GM18499 (cell line): ENCODE measurements around the gene MYO1H.

ENCODE experiments used
- ATAC-seq: cut with Tn5 transposase; IDR thresholded peaks from one replicate; pipeline ENCODE4 v1.9.1; 2021; ENCODE audit warnings: moderate number of reproducible peaks; ENCODE audit not compliant: insufficient read depth, unreplicated experiment

MYO1H gene

DNA sequence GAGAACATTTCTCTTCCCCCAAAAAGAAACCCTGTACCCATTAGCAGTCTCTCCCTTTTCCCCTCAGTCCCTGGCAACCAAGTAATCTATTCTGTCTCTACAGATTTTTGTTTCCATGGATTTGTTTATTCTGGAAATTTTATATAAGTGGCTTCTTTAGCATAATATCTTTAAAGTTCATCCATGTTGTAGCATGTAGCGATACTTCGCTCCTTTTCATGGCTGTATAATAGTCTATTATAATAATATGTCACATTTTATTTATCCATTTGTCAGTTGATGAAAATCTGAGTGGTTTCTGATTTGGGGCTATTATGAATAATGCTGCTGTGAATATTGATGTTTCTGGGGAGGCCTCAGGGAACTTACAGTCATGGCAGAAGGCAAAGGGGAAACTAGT lies 12.8 kb upstream of the MYO1H start:
- no peak for ATAC-seq

DNA sequence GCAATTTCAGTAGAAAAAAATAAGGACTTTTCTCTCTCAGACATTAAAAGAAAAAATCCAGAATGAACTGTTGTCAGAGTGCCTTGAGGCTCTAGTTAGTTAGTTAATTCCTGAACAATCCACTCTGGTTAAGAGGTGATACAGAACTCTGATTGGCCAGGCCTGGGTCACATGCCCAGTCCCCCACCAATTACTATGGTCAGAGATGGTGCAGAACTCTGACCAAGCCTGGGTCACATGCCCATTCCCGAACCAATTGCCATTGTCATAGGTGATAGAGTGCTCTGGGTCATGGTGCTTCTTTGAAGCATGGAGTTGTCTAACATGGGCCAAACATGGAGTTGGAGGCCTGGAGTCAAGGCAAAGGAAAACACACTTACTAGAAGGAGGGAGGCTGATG lies 11.1 kb upstream of the MYO1H start:
- ATAC-seq = no peak

DNA sequence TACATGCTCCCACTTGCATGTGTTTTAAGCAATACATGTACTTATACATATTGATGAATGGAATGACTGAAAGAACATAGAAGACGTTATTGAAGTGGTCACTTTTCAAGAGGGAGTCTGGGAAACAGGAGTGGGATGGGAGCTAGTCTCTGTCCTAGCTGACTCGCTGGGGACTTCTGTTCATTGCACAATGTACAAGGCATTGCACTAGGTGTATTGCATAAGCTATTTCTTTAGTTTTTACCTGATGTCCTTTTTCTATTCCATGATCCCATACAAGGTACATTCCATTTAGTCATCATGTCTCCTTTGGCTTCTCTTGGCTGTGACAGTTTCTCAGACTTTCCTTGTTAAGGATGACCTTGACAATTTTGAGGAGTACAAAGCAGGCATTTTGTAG lies 4.0 kb upstream of the MYO1H start:
- ATAC-seq = no peak

DNA sequence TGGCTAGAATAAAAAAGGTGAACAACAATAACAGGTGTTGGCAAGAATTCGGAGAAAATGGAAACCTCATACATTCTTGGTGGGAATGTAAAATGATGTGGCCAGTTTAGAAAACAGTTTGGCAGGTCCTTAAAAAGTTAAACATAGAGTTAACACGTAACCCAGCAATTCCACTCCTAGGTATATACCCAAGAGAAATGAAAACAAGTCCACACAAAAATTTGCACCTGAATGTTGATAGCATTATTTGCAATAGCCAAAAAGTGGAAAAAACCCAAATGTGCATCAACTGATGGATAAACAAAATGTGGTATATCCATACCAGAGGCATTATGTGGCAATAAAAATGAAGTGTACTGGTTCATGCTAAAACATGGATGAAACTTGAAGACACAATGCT lies 2.3 kb upstream of the MYO1H start:
- ATAC-seq = no peak

DNA sequence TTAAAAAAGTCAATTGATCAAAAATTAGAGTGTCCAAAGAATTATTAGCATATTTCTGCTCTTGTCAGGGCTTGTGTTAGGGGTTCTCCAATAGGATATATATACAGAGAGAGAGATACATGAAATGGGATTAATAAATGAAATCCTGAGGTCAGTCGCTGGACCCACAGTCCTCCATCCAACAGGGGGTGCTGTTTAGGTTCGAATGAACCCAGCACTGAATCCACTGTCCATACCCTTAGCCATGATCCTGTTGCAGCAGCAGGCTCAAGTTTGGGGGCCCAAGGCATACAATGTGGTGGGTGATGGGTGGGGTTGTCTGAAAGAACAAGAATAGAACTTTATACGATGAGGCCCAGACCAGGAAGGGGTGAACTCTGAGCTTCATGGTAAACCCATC lies 780 bp upstream of the MYO1H start:
- ATAC-seq = no peak

DNA sequence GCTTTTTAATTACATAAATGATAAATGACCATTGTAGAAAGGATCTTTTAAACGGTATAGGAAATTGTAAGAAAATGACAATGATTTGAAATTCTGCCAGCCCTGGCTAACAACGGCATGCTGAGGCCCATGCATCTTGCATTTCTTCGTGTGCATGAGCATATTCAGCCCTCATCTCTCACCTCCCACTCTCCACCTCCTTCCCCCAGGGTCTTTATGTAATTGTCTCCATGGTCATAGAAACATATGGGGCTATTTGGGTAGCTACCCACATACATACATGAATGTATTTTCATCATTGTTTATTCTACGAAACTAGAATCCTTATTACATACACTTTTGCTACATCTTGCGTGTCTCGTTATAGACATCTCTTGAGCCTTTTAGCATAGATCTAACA lies 4.5 kb downstream of the MYO1H start:
- no peak for ATAC-seq

DNA sequence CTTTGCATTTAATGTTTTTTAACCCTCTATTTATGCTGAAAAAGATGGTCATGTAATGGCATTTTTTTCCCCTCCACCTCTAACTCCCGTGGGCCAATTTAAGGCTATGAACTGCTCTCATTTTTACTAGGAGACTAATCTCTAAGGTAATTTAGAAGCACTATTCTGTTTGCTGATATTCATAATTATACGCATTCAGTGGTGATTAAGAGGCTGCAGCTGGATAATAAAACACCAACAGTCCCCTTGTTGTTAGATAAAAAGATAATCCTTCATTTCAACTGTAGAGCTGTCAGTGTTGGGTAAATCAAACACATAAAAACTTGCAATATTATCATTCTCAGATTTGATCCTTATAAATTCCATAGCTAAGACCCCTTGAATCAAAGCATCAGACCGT lies 8.9 kb downstream of the MYO1H start:
- ATAC-seq = no peak

DNA sequence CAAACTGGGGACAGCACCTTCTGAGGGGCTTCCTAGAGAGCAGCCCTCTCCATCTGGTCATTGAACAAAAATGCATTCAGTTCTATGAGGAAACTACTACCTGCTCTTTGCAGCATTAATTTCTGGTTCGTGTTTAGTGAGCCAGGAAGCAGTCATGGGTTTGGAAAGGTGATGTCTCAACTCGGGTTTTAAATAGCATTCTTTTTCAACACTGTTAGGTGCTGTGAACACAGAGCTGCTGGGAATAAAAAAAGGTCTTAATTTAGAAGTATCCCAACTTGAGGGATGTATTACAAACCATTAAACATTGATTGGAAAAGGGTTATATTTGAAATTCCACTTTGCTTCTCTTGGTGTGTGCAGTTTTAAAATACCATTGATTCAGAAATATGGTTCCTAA lies 9.3 kb downstream of the MYO1H start:
- ATAC-seq = no peak

DNA sequence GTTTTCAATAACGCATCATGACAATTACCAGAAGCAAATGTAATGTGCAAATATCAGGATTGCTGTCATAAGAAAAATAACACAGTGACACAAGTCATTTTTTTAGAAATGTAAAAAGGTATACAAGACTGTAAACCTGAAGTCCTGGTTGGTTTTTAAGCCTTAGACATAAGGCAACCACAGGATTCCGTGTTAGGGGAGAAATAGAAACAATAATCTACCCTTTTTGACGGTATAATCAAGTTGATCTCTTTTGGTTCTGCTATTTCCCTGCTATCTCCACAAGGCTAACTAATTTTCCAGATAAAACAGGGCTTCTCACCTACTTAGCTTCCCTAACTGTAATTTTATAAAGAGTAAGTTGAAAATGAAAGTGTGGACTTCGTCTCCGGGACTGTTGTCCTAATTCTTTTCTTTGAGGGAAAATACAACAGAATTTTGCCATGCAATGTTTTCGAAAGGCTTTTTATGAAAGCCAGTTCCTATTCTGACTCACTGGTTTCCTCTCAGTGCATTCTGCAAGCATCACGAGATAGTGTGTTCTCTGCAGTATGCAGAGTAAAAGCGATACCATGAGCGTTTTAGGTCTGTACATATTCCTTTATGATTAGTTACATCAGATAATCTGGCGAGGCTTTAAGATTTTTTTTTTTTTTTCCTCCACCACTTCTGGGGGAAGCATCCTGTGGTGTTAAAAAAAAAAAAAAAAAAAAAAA lies 10.6 kb downstream of the MYO1H start:
- peak; percentile 87 for ATAC-seq

DNA sequence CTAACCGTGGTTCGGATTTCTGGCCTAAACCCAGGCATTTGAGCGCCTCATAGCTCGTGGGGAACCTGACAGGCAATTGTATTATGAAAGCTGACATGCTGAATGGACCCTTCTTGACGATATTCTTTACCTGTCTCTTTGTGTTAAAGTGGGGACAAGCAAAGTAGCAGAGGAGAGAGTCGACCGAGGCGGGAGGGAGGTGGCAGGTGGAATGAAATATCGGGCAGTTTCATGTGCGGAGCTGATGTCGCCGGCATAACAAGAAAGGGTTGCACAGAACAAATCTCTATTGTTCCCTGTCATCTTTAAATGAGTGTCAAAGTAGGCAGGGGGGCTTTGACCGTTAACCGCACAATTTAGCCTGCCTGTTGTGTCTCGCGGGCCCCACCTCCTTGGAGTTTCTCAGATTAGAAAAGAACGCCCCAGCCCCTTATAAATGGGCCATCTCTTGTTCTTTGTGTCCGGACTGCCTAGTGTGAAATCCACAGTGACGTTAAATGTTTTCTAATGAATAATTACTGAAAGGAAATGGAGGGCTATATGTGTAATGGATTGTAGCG lies 11.5 kb downstream of the MYO1H start:
- no peak for ATAC-seq

DNA sequence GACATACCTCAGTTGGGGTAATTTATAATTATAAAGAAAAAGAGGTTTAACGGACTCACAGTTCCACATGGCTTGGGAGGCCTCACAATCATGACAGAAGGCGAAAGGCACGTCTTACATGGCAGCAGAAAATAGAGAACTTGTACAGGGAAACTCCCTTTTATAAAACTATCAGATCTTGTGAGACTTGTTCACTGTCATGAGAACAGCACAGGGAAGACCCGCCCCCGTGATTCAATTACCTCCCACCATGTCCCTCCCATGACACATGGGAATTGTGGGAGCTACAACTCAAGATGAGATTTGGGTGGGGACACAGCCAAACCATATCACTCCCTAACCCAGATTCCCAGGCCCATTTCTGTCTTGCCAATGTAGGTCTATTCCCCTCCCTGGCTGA lies 22.1 kb downstream of the MYO1H start:
- no peak for ATAC-seq

DNA sequence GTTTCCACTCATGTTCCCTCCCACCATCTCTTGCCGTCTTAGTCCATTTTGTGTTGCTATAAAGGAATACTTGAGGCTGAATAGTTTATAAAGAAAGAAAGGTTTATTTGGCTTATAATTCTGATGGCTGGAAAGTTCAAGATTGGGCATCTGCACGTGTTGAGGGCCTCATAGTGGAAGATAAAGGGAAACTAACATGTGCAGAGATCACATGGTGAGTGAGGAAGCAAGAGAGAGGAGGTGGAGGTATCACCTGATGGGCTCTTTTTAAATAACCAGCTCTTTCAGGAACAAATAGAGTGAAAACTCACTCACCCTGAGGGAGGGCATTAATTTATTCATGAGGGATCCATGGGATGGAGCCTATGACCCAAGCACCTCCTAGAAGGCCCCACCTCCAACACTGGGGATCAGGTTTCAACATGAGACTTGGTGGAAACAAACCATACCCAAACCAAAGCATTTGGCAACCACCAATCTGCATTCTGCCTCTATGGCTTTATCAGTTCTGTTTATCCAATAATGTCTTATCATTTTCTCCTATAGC lies 29.5 kb downstream of the MYO1H start:
- ATAC-seq = no peak

DNA sequence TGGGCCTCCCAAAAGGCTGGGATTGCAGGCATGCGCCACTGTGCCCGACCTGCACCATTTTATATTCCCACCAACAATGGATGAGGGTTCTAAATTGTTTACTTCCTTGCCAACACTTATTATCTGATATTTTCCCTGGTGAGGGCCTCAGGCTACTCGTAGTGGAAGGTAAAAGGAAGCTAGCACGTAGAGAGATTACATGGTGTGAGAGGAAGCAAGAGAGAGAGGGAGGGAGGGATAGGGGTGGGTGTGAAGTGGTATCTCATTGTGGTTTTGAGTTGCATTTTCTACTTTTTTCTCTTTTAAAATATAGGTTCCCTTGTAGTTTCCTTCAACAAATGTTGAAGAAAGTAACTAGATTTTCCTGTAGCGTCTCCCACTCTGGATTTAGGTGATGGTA lies 30.9 kb downstream of the MYO1H start:
- ATAC-seq = no peak

DNA sequence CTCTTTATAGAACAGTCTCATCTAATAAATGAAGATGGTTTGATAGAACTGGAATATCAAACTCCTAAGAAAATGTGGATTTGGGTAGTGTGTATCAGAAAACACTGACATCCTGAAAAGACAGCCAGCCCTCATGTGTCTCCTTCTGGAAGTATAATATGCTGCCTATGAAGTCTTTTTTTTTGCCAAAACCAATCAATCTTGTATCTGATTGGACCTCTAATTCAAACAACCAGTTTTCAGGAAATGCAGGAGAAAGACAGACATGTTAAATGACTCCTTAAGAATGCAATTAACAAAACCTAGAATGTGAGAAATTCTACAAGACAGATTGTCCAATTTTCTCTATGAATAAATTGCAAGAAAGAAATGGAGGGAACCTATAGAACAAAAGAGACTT lies 34.3 kb downstream of the MYO1H start:
- ATAC-seq = no peak

DNA sequence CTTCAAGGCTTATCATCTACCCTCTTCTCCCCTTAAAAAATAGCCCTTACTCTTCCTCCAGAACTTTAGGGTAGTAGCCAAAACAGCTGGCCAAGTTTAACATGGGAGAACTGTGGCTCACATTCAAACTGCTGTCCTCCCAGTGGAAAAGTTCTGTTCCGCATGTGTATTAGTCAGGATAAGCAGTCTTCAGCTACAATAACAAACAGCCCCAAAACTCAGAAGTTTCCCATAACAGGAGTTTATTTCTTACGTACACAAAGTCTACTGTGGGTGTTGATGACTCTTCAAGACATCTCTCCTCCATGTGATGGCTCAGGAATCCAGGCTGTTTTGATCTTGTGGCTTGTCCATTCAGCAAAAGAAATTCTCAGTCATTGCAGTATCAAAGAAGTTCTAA lies 35.5 kb downstream of the MYO1H start:
- ATAC-seq = no peak

DNA sequence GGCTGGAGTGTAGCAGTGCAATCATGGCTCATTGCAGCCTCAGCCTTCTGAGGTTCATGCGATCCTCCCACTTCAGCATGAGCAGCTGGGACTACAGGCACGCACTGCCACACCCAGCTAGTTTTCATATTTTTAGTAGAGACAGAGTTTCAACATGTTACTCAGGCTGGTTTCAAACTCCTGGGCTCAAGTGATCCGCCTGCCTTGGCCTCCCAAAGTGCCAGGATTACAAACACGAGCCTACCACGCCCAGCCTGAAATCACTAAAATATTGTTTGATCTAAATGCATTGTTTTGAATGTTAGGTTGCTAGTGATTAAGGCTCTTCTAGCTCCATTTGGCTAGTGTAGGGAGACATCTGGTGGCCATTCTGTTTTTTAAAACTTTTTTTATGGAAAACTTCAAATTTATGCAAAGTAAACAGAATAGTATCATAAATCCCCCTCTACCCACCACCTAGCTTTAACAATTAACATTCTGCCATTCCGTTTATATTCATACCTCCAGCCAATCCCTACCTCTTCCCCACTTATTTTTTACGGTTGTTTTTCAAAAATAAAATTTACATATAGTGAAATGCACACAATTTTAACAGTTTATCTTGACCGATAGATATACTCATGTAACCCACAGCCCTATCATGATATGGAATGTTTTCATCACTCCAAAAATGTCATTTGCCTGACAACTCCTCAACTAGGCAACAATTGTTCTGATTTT lies 37.8 kb downstream of the MYO1H start:
- no peak for ATAC-seq

DNA sequence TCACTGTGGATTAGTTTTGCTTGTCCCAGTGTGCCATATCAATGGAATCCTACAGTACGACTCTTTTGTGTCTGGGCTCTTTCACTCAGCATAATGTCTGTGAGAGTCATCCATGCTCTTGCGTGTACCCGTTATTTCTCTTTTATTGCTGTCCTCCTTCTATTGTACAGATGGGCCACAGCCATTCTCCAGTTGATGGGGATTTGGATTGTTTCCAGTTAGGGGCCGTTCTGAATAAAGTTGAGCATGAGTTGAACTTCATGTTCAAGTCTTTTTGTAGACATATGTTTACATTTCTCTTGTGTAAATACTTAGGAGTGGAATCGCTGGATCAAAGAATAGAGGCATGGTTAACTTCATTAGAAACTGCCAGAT lies 38.3 kb downstream of the MYO1H start:
- no peak for ATAC-seq

DNA sequence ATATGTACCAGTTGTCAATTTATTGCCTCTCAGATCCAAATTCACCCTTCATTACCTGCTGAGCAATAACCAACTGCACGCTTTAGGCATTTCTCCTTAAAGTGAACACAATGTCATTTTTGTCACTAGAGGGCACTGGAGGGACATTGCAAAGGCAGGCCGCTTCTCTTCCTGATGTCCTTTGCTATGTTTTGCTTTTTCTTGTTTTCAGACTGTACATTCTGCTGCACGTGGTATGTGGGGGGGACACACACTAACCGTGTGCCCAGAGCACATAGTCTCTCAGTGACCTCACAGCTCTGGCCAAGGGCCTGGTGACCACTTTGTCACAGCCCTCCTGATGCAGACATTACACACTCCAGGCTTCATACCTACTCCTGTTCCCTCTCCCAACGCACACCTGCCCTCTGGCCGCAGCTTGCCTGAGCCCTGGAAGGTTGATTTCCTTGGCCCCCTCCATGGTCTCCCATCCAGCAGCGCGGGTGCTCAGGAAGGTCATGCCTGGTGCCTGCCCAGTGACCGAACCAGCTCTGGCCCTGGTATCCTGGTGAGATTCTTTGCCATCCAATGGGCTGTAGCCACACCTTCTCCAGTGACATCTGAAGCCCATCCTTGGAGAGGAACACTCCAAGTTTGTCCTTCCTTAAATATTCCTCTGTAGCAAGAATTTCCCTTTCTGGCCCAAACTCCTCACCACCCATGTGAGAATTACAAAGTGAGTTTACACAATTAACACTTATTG lies 39.9 kb downstream of the MYO1H start:
- no peak for ATAC-seq

DNA sequence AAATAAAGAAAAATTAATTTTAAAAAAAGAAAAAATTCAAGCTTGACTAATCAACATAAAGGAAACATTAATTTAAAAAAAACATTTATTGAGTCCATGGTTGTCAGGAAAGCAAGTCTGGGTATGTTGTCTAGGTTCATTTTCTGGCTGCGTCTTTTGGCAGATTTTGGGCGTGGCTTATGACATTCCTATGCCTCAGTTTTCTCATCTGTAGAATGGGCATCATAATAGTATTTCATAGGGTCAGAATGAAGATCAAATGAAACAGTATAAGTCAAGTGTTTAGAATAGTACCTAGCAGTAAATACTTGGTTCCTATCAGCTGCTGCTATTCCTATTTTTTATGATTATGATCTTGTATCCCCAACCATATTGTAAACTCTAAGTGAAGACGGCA lies 40.5 kb downstream of the MYO1H start:
- no peak for ATAC-seq

DNA sequence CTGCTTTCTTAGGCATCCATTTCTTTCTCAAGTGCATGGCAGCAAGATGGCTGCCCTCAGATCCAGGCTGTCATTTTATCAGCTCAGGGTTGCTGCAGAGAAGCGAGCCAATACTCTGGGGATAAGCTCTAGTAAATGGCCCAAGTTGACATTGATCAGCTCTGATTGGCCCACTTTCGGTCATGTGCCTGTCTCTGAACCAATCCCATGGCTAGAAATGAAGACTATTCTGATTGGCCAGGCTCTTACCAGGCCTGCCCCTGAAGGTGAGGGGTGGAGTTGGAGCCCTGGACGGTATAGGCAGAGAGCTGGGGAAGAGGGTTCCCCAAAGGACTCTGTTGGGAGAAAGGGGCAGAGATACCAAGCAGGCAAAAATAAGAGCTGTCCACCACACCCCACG lies 41.4 kb downstream of the MYO1H start:
- no peak for ATAC-seq
